HG03196 (cell line): ENCODE measurements around the gene ADAM19.
A peak's percentile ranks its signal among the peaks of the same experiment; 100 is the strongest.
"Not testable (repeated sequence)": the region's sequence is repeated elsewhere in the genome, so short reads cannot be mapped to it uniquely, and the experiment has no call there.

Experiments used
- ATAC-seq: cut with Tn5 transposase; IDR thresholded peaks from one replicate; pipeline ENCODE4 v1.9.1; 2021; ENCODE audit not compliant: unreplicated experiment

The ADAM19 gene

DNA sequence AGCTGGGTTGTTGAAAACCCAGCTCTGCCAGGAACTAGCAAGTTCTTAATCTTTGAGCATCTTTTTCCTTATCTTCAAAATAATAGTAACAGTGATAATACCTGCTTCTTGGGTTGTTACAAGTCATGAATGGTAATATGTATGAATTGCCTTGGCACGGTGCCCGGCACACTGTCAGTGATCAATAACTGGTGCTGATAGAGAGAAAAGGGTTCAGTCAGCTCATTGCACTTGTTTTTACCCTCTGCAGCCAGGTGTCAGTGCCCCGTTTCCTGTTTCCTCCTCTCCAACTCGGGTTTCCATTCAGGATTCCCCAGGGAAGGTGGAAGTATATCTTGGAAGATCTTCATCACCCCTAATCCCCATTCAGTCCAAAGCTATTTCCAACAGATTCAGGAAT lies 131.4 kb downstream of the ADAM19 start:
- no peak for ATAC-seq

- no peak for ATAC-seq
These were observed 132.5 kb downstream of the ADAM19 start for GRCh38 chr5:157443041-157443549.

- ATAC-seq, result no peak
These were observed 141.5 kb downstream of the ADAM19 start for GRCh38 chr5:157434096-157434495.

DNA sequence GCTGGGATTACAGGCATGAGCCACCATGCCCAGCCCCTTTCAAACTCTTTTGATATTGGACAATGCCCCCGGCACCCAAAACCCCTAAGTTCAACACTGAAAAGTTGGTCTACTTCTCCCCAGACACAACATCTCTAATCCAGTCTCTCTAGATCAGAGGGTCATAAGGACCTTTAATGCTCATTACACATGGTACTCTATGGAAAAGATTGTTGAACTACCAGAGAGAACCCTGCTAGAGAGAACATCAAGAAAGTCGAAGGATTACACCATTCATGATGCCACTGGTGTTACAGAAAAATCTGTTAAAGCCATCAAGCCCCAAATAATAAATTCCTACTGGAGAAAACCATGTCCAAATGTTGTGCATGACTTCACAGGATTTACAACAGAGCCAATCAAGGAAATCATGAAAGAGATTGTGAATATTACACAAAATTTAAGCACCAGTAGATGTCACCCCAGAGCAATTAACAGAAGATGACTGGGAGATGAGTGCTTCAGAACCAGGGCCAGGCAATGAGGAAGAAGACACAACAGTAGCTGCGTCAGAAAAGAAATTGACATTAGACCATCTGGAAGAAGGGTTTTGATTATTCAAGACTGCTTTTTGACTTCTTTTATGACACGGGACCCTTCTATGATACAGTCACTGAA lies 143.9 kb downstream of the ADAM19 start:
- ATAC-seq, result peak; percentile 53

DNA sequence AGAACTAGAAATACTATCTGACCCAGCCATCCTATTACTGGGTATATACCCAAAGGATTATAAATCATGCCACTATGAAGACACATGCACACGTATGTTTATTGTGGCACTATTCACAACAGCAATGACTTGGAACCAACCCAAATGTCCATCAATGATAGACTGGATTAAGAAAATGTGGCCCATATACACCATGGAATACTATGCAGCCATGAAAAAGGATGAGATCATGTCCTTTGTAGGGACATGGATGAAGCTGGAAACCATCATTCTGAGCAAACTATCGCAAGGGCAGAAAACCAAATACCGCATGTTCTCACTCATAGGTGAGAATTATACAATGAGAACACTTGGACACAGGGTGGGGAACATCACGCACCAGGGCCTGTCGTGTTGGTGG lies 145.7 kb downstream of the ADAM19 start:
- not testable (repeated sequence) for ATAC-seq
